ENCODE data around the gene LRRC10B.

LRRC10B gene

GRCh38 chr11:61514050-61514917 is 5.7 kb downstream of the LRRC10B start:
- CTCF ChIA-PET = interaction anchor here (0.6 to 8.9 kb wide), 12 partner anchors 8 to 220 kb away, joined by 3 to 215 read pairs (median 4); a partner anchor contains a TSS
- TF ChIP-seq CTCF (IDR thresholded peaks at IDR 0.05; ENCODE audit: insufficient read depth, low read length, missing control alignments) = no peak
- POLR2A ChIA-PET = interaction anchor here (0.6 kb wide), 1 partner anchor 9 kb away, joined by 3 read pairs; no protein-coding TSS in a partner anchor
- no peak overlapping the region for H3K4me3 ChIP-seq (ENCODE audit: low read depth, low read length)
- no peak for DNase-seq (ENCODE audit: low read depth, low spot score)

- H3K4me3 ChIP-seq (ENCODE audit: low read depth, low read length) = no peak overlapping the region
- no peak for DNase-seq (ENCODE audit: low read depth, low spot score)
- CTCF ChIA-PET = interaction anchor here (1.1 to 8.9 kb wide), 21 partner anchors 8 to 218 kb away, joined by 3 to 215 read pairs (median 21); partner anchors contain the start of gene LRRC10B
- POLR2A ChIA-PET = no interaction called here
- TF ChIP-seq CTCF (IDR thresholded peaks at IDR 0.05; ENCODE audit: insufficient read depth, low read length, missing control alignments) = no peak
These were observed 7.1 kb downstream of the LRRC10B start for GRCh38 chr11:61515686-61516085.

- no peak for TF ChIP-seq CTCF (IDR thresholded peaks at IDR 0.05; ENCODE audit: insufficient read depth, low read length, missing control alignments)
- POLR2A ChIA-PET = no interaction called here
- no peak overlapping the region for H3K4me3 ChIP-seq (ENCODE audit: low read depth, low read length)
- no peak for DNase-seq (ENCODE audit: low read depth, low spot score)
- CTCF ChIA-PET = interaction anchor here (0.8 to 8.9 kb wide), 44 partner anchors 8 to 218 kb away, joined by 3 to 215 read pairs (median 8); partner anchors contain the start of gene LRRC10B
These were observed 7.6 kb downstream of the LRRC10B start for GRCh38 chr11:61516191-61516590.

- ChIA-PET POLR2A (no interaction called here), CTCF (interaction anchor here (0.6 to 8.9 kb wide), 56 partner anchors 9 to 932 kb away, joined by 3 to 215 read pairs (median 6); partner anchors contain the start of gene LRRC10B)
- no peak for DNase-seq (ENCODE audit: low read depth, low spot score)
- TF ChIP-seq CTCF (IDR thresholded peaks at IDR 0.05; ENCODE audit: insufficient read depth, low read length, missing control alignments) = peak; percentile 94
- H3K4me3 ChIP-seq (ENCODE audit: low read depth, low read length) = no peak overlapping the region
These were observed 8.4 kb downstream of the LRRC10B start for GRCh38 chr11:61516675-61517572.

- no peak for DNase-seq (ENCODE audit: low read depth, low spot score)
- no peak overlapping the region for H3K4me3 ChIP-seq (ENCODE audit: low read depth, low read length)
- ChIA-PET CTCF (interaction anchor here (0.6 to 8.9 kb wide), 32 partner anchors 10 to 216 kb away, joined by 3 to 215 read pairs (median 14); partner anchors contain the start of gene LRRC10B), POLR2A (interaction anchor here (0.6 kb wide), 1 partner anchor 28 kb away, joined by 3 read pairs; no protein-coding TSS in a partner anchor)
- no peak for TF ChIP-seq CTCF (IDR thresholded peaks at IDR 0.05; ENCODE audit: insufficient read depth, low read length, missing control alignments)
These were observed 9.7 kb downstream of the LRRC10B start for GRCh38 chr11:61518032-61518795.
